HL-60/S4 treated with retinoic acid at 250 ng/mL for 4 days and 3 days (cell line): ENCODE results near the gene ARHGEF28.

Experiments used
- in situ Hi-C: fragments of 300-500 bp; cut with MboI; formaldehyde crosslinking; loops from 2 replicates; pipeline ENCODE4 v1.7.0; 2022; ENCODE audit warnings: low sequenced_read_pairs

The ARHGEF28 gene, protein sequence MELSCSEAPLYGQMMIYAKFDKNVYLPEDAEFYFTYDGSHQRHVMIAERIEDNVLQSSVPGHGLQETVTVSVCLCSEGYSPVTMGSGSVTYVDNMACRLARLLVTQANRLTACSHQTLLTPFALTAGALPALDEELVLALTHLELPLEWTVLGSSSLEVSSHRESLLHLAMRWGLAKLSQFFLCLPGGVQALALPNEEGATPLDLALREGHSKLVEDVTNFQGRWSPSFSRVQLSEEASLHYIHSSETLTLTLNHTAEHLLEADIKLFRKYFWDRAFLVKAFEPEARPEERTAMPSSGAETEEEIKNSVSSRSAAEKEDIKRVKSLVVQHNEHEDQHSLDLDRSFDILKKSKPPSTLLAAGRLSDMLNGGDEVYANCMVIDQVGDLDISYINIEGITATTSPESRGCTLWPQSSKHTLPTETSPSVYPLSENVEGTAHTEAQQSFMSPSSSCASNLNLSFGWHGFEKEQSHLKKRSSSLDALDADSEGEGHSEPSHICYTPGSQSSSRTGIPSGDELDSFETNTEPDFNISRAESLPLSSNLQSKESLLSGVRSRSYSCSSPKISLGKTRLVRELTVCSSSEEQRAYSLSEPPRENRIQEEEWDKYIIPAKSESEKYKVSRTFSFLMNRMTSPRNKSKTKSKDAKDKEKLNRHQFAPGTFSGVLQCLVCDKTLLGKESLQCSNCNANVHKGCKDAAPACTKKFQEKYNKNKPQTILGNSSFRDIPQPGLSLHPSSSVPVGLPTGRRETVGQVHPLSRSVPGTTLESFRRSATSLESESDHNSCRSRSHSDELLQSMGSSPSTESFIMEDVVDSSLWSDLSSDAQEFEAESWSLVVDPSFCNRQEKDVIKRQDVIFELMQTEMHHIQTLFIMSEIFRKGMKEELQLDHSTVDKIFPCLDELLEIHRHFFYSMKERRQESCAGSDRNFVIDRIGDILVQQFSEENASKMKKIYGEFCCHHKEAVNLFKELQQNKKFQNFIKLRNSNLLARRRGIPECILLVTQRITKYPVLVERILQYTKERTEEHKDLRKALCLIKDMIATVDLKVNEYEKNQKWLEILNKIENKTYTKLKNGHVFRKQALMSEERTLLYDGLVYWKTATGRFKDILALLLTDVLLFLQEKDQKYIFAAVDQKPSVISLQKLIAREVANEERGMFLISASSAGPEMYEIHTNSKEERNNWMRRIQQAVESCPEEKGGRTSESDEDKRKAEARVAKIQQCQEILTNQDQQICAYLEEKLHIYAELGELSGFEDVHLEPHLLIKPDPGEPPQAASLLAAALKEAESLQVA (N-terminal part only)

DNA sequence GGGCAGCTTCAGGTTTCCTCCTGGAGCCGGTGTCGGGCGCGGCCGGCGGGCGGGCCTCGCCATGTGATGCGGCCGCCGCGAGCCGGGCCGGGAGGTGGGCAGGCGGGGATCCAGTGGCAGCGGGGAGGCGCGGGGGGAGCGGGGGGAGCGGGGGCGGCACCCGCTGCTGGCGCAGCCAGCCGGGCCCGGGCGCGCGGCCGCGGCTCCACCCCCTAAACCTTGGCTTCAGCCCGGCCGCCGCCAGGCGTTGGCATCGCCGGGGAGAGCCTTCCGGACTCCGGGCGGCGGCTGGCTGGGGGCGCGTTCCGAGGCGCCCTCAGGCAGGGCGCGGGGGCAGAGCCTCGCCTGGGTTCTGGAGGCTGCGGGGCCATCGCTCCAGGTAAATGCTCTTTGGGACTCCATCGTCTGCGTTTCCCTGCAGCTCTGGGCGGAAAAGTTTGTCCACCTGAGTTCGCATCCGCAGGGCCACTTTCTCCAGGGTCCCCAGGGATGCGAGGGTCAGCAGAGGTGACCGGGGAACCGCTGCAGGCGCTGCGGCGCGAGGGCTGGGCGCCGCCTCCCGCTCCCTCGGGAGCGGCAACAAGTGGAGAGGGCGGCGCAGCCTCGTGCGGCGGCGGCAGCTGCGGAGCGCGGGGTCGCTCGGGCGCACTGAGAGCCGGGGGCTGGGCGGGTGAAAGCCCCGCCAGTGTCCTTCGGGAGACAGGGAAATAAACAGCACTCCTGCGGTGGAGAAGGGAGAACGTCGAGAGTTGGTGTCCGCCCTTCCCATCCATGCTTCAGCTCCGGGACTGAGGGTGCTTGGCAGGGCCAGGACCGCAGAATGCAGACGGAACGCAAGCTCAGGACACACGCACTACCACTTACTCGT lies at the start of gene ARHGEF28:
ARHGEF28 (plus strand) TSS at position 253 of the 868 bp plus-strand sequence. CDS start 58,656 bp downstream, outside the sequence.
- in situ Hi-C loops, result no loop called here

DNA sequence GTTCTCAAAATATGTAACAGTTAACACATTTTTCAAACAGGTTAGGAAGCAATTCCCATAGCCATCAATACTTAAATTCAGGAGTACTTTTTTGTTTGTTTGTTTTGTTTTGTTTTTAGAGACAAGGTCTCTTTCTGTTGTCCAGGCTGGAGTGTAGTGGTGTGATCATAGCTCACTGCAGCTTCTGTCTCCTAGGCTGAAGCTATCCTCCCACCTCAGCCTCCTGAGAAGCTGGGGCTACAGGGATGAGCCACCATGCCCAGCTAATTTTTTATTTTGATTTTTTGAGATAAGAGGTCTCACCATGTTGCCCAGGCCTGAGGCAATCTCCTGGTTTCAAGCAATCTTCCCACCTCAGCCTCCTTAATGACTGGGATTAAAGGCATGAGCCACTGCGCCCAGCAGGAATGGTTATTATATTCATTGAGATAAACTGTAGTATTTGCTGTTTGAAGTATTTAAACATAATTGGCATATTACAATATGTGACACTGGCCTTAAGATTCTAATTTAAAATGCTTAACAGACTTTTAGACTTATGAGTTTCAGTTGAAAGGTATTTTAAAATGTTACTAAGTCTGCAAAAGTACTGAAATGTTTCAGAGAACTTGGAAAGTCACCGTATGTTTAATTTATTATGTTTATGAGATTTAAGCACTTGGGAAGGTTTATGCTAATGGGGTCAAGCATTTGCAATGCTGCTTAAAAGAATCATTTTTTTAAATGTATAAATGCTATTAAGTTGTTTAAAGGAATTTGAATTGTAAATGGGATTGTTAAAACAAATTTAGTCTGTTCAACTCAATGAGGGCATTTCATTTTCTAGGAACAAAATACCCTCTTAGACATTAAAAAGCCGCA lies 43.5 kb upstream of the ARHGEF28 start:
- in situ Hi-C loops, result loop anchor here (10.0 kb wide), 1 partner anchor 212 kb away; no protein-coding TSS in a partner anchor

DNA sequence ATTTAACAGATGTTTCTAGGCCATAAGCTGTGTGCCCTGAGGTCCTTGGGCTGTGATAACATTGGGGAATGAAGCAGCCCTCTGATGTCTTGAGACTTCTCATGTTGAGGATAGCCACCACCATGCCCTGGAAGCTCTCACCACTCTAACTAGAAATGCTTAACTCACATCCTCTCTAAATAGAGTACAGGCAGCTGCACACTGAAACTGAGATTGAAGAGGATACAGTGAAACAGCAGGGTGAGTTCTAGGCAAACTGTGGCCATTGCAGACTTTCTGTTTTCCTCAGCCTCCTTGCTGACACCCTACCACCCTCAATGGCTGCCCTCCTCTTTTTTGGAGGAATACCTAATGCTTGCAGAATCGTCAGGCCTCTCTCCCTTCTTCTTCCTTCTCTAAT lies 38.1 kb upstream of the ARHGEF28 start:
- in situ Hi-C loops, result loop anchor here (10.0 kb wide), 1 partner anchor 207 kb away; no protein-coding TSS in a partner anchor

DNA sequence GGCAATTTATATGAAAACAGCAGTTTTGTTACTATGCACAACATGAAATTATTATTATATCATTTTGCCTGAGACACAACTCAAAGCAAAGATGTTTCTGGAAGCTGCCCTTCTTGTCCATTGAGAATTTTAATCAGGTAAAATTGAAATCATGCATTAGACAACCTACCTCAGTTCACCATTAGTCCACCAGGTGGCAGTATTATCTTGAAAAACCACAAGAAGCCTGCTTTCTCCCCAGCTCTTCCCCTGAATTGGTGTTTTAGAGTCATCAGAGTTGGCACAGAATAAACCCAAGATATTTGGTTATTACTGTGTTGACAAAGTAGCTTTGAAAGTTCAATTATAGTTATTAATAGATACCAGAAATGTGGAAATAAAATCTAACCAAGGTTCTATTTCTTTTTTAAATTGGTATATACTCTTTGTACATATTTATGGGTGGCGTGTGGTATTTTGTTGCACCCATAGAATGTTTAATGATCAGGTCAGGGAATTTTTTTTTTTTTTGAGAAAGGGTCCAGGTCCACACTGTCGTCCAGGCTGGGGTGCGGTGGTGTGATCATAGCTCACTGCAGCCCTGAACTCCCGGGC lies 34.8 kb upstream of the ARHGEF28 start:
- in situ Hi-C loops, result no loop called here

DNA sequence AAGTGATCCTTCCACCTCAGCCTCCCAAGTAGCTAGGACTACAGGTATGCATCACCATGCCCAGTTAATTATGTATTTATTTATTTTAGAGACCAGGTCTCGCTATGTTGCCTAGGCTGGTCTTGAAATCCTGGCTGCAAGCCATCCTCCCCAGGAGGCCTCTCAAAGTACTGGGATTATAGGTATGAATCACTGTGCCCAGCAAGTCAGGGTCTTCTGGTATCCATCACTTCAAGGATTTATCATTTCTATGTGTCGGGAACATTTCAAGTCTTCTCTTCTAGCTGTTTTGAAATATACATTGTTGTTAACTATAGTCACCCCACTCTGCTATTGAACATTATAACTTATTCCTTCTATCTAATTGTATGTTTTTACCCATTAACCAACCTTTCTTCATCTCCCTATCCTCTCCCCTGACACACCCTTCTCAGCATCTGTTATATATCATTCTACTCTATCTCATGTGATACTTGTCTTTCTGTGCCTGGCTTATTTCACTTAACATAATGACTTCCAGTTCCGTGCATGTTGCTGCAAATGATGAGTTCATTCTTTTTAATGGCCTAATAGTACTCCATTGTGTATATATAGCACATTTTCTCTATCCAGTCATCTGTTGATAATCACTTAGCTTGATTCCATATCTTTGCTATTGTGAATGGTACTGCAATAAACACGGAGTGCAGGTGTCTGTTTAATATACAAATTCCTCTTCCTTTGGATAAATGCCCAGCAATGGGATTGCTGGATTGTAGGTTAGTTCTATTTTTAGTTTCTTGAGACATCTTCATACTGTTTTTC lies 34.1 kb upstream of the ARHGEF28 start:
- in situ Hi-C loops, result no loop called here

DNA sequence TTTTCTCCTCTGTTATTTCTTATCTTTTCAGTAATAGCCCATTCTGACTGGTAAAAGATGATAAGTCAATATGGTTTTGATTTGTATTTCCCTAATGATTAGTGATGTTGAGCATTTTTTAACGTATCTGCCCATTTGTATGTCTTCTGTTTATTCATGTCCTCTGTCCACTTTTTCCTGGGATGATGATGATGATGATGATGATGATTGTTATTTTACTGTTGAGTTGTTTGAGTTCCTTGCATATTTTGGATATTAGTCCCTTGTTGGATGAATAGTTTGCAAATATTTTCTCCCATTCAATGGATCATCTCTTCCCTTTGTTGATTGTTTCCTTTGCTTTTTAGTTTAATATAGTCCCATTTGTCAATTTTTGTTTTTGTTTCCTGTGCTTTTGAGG lies 33.4 kb upstream of the ARHGEF28 start:
- in situ Hi-C loops, result no loop called here

DNA sequence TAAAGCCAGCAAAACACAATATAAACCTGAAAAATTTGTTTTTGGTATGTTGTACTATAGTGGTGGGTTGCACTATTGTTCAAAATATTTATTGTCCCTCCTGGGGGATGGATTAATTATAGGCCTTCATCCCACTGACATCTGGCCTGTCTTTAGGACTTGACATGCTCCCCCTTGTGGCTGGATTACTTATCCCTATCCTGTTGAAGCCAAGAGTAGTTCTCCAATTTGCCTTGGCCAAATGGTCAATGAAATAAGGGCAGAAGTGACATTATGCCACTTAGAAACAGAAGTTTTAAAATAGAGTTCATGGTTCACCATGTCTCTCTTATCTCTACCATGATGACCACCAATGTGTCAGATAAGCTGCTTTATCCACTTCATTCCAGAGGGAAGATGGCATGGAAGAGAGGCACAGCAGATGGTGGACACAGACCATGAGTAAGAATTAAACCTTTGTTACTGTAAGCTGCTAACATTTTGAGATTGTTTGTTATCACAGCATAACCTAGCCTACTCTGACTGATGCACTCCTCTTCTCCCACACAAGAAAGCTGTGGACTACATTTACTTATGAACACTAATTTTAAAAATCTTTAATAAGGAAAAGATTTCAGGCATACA lies 29.2 kb upstream of the ARHGEF28 start:
- in situ Hi-C loops, result no loop called here

DNA sequence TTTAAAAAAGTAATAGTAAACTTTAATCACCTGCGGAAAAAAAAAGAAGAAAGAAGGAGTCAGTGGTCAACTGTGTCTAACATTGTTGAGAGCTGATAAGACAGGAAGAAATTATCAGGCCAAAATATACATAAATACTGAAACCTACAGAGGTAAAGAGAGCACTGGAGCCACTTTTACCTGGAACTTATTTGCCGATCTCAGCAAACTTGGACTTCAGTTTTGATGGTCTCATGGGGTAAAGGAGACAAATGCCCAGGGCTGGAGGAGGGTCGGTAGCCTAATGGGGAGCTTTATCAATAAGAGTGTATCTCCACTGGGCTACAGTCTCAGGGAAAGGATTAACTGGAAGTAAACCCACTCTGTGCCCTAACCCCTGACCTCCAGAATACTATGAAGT lies 26.6 kb upstream of the ARHGEF28 start:
- in situ Hi-C loops, result no loop called here

DNA sequence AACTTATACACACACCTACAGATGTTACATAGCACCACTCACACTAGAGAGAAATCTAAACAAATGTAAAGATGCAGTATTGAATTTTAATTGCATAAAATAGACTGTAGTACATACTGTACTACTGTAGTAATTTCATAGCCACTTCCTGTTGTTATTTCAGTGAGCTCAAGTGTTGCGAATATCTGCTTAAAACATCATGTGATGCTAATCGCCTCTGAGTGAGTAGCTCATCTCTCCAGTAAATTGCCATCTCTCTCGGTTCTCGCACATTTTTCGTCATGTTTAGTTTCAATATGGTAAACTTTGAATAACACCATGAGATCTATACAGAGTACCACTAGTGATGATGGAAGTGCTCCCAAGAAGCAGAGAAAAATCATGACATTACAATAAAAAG lies 22.0 kb upstream of the ARHGEF28 start:
- in situ Hi-C loops, result no loop called here

DNA sequence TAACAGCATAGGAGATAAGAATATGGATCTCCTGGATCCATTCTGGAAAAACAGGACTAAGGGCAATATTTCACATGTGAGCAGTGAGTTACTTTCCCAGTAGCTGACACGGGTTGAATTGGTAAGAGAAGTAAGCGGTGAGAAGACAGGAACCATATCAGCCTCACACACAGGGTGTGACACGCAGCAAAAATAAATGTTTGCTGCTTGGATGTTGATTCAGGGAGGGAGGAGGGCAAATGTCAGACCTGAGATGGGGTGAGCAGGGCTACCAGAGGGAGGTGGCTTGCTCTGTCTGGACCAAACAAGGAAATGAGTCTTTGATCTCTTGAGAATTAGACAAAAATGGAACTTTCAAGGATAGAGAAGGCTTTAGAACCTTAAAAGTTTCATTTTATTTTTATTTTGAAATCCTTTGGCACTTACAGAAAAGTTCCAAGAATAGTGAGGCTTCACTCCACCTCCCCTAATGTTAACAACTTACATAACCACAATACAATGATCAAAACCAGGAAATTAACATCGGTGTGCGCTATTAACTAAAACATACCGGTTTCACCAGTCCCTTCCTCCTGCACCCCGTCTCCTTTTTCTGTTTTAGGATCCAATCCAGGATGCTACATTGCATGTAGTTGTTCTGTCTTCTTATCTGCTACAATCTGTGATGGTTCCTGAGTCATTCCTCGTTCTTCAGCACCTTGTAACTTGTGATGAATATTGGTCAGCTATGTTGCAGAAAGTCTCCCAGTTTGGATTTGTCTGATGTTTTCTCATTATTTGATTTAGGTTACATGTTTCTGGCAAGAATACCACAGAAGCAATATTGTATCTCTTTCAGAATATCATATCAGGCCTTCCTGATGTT lies 20.5 kb upstream of the ARHGEF28 start:
- in situ Hi-C loops, result no loop called here

DNA sequence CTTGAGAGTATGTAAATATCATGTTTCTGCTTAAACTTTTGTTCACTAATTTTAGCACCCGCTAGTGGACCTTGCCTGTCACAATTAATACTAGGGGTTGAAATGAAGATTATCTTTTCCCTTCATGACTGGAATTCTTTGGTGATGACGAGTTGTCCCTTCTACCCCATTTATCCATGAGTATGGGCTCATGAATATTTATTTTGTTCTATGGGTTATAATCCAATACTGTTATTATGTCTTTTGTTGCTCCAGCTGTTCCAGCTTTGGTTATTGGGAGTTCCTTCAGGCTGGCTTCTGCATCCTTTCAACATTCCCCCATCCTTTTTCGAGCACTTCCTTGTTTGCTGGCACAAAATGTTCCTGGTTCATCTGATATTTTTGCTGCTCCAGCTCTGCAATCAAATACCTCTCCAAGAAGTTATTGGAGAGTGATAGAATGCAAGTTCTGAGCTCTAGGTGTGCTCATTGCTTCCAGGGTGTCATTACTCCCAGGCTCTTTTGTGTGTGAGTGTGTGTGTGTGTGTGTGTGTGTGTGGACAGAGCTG lies 19.7 kb upstream of the ARHGEF28 start:
- in situ Hi-C loops, result no loop called here

DNA sequence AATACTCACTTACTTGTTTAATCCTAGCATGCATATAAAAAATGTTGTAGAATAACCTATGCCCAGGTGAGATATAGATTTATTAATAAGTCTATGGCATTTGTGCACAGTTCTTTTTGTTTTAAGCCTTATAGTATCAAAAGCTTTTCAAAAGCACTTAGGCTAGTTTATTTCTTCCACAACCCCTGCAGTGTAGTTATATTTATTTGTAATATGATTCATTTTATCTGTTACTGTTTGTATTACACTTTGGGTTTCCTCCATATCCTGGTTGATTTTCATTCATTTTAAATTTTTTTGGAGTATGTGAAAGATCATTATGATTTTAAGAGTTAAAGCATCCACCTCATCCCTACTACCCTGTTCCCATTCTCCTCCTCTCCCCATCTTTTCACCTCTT lies 18.8 kb upstream of the ARHGEF28 start:
- in situ Hi-C loops, result no loop called here

DNA sequence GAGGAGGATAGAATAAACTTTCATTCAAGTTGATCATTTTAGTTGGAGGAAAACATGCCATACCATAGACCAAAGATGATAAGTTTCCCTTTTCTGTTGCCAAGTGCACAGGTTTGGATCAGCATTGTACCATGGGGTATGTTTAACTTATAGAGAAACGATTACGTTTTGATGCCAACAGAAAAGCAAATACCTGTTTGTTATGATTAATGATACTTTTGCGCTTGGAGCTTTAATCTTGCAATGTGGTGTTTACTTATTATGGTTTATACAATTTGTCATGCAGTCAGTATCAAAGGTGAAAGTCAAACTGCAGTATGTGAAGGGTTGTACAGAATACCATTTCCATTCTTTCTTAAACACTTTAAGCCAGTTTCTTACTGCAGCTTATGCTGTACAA lies 13.2 kb upstream of the ARHGEF28 start:
- in situ Hi-C loops, result no loop called here

DNA sequence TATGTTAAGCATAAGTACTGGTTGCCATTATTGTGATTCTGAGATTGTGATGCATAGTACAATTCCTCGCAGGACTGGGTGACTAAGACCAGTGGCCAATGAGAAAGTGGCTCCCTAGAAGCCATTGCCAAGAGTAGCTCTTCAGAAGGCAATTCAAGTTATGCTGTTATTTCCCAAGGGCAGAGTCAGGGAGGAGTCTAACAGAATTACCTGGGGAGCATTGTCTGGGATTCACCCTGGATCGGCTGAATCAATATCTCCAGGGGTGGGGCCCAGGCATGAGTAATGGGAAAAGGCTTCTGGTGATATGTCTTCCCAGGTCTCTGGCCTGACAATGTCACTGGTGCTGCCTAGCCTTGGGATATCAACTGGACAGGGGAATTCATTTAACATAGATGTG lies 10.9 kb upstream of the ARHGEF28 start:
- in situ Hi-C loops, result no loop called here

DNA sequence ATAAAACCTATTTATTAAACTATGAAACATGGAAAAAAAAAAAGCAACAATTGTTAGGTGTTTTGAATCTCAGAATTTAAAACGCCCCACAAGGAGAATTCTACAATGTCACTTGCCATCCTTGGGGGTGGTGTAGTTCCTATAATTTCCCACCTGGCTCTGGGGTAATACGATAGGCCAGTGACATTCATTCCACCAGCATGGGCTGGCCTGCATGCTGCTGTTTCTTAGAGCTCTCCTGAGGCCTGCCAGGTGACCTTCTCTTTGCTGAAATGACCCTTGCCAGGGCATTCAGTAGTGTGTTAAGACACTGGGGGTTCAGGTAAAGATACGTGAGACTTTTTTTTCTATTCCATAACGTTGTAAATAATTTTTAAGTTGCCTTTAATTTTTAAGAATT lies 10.0 kb upstream of the ARHGEF28 start:
- in situ Hi-C loops, result no loop called here
